ENCODE data around the gene TPBGL. TPM values are rescaled to one million over a fixed set of nuclear protein-coding genes. Genes with fewer than 3 reads are reported as not detected.

The TPBGL gene
- total RNA-seq, 1 donor from 2014 or later, result 0.64 TPM

DNA sequence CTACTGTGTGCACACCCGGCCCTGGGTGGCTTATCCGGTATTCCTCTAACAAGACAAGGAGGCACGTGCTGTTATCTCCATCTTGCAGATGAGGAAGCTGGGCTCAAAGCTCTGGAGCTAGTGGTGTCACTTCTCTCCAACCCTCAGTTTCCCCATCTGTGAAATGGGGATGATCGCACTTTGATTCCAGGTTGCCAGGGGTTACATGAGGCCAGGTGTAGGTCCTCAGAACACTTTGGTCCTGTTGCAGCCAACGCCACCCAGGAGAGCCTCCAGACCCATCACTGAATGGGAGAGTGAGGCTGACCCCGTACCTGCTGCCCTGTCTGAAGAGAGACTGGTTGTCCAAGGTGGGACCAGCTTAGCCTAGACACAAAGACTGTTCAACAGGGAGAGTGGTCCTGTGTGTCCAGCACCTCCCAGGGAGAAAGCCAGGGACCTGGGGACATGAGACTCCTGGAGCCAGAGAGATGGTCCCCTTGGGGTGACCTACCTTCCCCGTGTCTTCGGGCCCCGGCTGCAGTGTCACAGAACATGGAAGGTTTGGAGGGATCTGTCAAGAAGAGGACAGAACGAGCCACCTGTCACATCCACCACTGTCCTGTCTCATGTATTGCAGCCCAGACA is 41.0 kb downstream of the TPBGL start:
- ATAC-seq, result no peak
- DNase-seq, result no peak
- no peak overlapping the region for H3K4me3 ChIP-seq
- H3K36me3 ChIP-seq, result peaks cover 95% of the 10 kb centered on the region
- no peak overlapping the region for H3K27ac ChIP-seq
- H3K9me3 ChIP-seq, result no peaks in the 10 kb centered on the region
- H3K4me1 ChIP-seq, result peaks cover 5% of the 10 kb centered on the region
- TF ChIP-seq, protein P1, sequence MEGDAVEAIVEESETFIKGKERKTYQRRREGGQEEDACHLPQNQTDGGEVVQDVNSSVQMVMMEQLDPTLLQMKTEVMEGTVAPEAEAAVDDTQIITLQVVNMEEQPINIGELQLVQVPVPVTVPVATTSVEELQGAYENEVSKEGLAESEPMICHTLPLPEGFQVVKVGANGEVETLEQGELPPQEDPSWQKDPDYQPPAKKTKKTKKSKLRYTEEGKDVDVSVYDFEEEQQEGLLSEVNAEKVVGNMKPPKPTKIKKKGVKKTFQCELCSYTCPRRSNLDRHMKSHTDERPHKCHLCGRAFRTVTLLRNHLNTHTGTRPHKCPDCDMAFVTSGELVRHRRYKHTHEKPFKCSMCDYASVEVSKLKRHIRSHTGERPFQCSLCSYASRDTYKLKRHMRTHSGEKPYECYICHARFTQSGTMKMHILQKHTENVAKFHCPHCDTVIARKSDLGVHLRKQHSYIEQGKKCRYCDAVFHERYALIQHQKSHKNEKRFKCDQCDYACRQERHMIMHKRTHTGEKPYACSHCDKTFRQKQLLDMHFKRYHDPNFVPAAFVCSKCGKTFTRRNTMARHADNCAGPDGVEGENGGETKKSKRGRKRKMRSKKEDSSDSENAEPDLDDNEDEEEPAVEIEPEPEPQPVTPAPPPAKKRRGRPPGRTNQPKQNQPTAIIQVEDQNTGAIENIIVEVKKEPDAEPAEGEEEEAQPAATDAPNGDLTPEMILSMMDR (IDR thresholded peaks at IDR 0.05), result no peak
- H3K27me3 ChIP-seq, result no peaks in the 10 kb centered on the region
- intact Hi-C loops (cut with DNase I), result no loop called here

DNA sequence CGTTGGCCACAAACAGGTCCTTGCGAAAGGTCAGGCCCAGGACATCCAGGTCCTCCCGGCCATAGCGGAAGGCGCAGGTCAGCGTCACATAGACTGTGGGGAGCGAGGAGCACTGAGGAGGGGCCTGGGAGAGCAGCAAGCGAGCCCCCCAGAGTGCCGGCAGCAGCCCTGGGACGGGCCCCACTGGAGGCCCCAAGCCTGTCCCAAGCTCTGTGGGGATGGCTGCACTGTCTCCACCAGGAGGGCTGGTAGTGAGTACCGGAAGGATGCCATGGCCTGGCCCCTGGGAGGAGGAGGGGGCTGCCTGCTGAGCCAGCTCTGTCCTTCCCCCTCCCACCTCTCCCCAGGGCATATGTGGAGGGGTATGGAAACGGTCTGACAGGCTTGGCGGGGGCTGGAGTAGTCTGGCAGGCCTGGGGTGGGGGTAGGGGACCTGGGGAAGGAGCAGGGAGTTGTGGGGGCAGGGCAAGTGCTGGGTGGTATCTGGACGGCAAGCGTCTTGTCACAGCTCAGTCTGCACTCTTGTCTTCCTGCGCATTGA is 42.9 kb downstream of the TPBGL start:
- ATAC-seq (no peak), DNase-seq (no peak)
- TF ChIP-seq, protein P1 (IDR thresholded peaks at IDR 0.05), result no peak
- Histone ChIP-seq H3K27ac (no peak overlapping the region), H3K27me3 (no peaks in the 10 kb centered on the region), H3K4me3 (no peak overlapping the region), H3K4me1 (peaks cover 3% of the 10 kb centered on the region), H3K36me3 (peaks cover 87% of the 10 kb centered on the region), H3K9me3 (no peaks in the 10 kb centered on the region)
- intact Hi-C loops (cut with DNase I), result no loop called here

DNA sequence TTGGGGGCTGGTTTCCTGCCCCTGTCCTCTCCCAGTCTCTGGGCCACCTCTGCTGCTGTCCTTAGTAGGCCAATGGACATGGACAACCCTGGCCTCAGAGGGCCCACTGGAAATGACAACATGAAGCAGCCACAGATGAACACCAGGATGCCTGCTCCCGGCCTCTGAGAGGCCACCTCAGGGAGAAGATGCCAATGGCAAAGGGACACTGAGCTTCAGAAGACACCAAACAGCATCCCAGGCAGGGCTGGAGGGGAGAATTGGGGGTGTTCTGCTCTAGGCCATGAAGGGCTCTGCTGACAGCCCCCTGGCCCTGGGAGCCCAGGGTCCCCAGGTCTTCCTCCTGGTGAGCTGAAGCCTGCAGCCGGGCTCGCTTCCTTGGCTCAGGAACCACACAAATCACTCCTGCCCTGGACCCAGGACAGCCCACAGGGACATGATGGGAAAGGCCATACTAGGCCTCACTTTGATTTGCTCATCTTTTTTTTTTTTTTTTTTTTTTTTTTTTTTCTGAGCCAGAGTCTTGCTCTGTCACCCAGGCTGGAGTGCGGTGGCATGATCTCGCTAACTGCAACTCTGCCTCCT is 45.3 kb downstream of the TPBGL start:
- TF ChIP-seq, protein P1 (IDR thresholded peaks at IDR 0.05), result no peak
- no peaks in the 10 kb centered on the region for H3K9me3 ChIP-seq
- no peak overlapping the region for H3K27ac ChIP-seq
- peaks cover 87% of the 10 kb centered on the region for H3K36me3 ChIP-seq
- H3K27me3 ChIP-seq, result no peaks in the 10 kb centered on the region
- intact Hi-C loops (cut with DNase I), result no loop called here
- H3K4me1 ChIP-seq, result peaks cover 2% of the 10 kb centered on the region
- DNase-seq, result no peak
- ATAC-seq, result no peak
- H3K4me3 ChIP-seq, result no peak overlapping the region

DNA sequence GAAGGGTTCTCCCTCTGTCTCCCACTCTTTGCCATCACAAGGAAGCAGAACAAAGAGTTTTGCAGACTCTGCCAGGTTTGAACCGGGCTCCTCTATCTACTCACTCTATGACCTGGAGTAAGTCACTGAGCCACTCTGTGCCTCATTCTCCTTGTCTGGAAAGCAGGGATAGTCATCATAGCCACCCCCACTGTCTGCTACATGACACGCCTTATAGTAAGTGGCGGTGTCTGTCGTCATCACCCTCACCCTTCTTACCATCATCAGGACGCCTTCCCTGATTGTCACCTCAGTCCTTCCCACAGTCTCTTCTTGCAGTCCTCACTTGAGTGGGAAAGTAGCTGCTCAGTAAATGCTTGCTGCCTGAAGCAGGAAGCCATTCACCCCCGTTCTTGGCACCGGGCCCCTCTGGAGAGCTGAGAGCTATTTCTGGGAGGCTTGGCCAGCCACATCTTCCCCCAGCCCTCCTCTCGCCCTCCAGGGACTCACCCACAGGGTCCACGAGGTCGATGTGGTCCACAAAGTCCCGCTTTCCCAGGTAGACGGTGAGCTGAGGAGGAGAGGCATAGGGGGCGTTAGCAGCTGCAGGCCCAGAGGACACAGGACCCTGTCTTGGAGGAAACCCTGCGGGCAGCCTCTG is 46.4 kb downstream of the TPBGL start:
- TF ChIP-seq, protein P1 (IDR thresholded peaks at IDR 0.05), result no peak
- Histone ChIP-seq H3K4me3 (no peak overlapping the region), H3K9me3 (no peaks in the 10 kb centered on the region), H3K36me3 (peaks cover 78% of the 10 kb centered on the region), H3K27me3 (no peaks in the 10 kb centered on the region), H3K27ac (no peak overlapping the region), H3K4me1 (peaks cover 5% of the 10 kb centered on the region)
- intact Hi-C loops (cut with DNase I), result no loop called here
- DNase-seq, result no peak
- no peak for ATAC-seq

DNA sequence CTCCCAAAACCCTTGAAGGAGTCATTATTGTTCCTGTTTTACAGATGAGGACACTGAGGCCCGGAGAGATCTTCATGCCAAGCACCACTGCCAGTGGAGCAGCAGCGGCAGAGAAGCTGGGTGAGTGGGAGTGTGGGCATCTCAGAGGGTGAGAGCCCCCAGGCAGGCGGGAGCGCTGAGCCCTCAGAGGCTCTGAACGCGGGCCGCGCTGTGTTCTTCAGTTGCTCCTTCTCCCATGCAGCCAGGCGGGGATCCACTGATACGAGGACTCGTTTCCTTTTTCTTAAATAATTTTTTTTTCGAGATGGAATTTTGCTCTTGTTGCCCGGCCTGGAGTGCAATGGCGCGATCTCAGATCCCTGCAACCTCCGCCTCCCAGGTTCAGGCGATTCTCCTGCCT is 47.0 kb downstream of the TPBGL start:
- intact Hi-C loops (cut with DNase I), result no loop called here
- Histone ChIP-seq H3K4me3 (no peak overlapping the region), H3K27me3 (no peaks in the 10 kb centered on the region), H3K9me3 (no peaks in the 10 kb centered on the region), H3K36me3 (peaks cover 72% of the 10 kb centered on the region), H3K27ac (no peak overlapping the region), H3K4me1 (peaks cover 8% of the 10 kb centered on the region)
- ATAC-seq (no peak), DNase-seq (no peak)
- TF ChIP-seq, protein P1 (IDR thresholded peaks at IDR 0.05), result no peak
